HCT116 (cell line): ENCODE measurements around the gene SNCAIP. TPM values are rescaled to one million over a fixed set of nuclear protein-coding genes. Genes with fewer than 3 reads are reported as not detected.

Source experiments
- ATAC-seq: fragments of 200-7000 bp; cut with Tn5 transposase; 2 replicates; pipeline ENCODE4 v1.9.1; 2020; ENCODE audit warnings: mild to moderate bottlenecking, moderate library complexity
- BruUV-seq: library from RNA; stranded (reverse); fragments of 400-500 nt; replicated peaks from 2 replicates; lab custom pipeline; 2021; lab: Mats Ljungman, UMichigan
- CTCF ChIA-PET: fragments of 300-600 bp; sonication (Branson Sonifier 250); formaldehyde crosslinking; loops from one replicate; lab custom pipeline; 2021; ENCODE audit warnings: antibody characterized with exemption; lab: Charles Lee
- POLR2A ChIA-PET: fragments of 300-600, 350-600 bp; sonication (Branson Sonifier 250); formaldehyde crosslinking; loops from one replicate; lab custom pipeline; 2021; ENCODE audit warnings: antibody characterized with exemption; lab: Charles Lee
- RAD21 ChIA-PET, 2 experiments: fragments of 300-600 bp; sonication (Branson Sonifier 250); formaldehyde crosslinking; loops; one replicate each; lab custom pipeline; 2023; ENCODE audit warnings: low total read pairs in 2 of 2; ENCODE audit not compliant: uncharacterized antibody in 2 of 2, unreplicated experiment in 2 of 2, low non-redundant PET in 1 of 2; lab: Charles Lee
- DNase-seq: peaks from one replicate; pipeline ENCODE4 v3.0.0-alpha.2; 2010; ENCODE audit warnings: low read depth, low spot score
- H2AFZ ChIP-seq: fragments of 200-600 bp; shearing (Covaris generic), sonication (generic); 2 replicates; pipeline ENCODE4 v1.6.1; 2017; ENCODE audit warnings: low read depth, mixed run types, mixed read lengths, antibody characterized with exemption, low read length; ENCODE audit not compliant: poor library complexity, severe bottlenecking
- H3K27ac ChIP-seq: 2 replicates; pipeline ENCODE4 v1.5.1; 2012; ENCODE audit warnings: low read depth, low read length
- H3K27me3 ChIP-seq: fragments of 200-600 bp; sonication (generic); 2 replicates; pipeline ENCODE4 v1.6.1; 2016; ENCODE audit warnings: mixed run types, low read length, mixed read lengths; ENCODE audit not compliant: insufficient read depth
- H3K36me3 ChIP-seq, 2 experiments: fragments of 200-500 bp in 1 of 2; fragments of 200-600 bp in 1 of 2; sonication (Bioruptor generic) in 1 of 2; sonication (generic) in 1 of 2; 2 replicates each; pipeline versions ENCODE4 v1.5.1 to v1.6.1; 2014 to 2016; ENCODE audit warnings: low read length in 2 of 2, inconsistent platforms in 1 of 2, mixed read lengths in 1 of 2, mixed run types in 1 of 2; ENCODE audit not compliant: insufficient read depth in 2 of 2, control insufficient read depth in 1 of 2
- H3K4me1 ChIP-seq, 2 experiments: fragments of 200-600 bp in 1 of 2; sonication (generic) in 1 of 2; 2 replicates each; pipeline versions ENCODE4 v1.5.1 to v1.6.1; 2012 to 2017; ENCODE audit warnings: low read length in 2 of 2, inconsistent platforms in 1 of 2, mild to moderate bottlenecking in 1 of 2, mixed read lengths in 1 of 2, mixed run types in 1 of 2, moderate library complexity in 1 of 2; ENCODE audit not compliant: insufficient read depth in 2 of 2, control insufficient read depth in 1 of 2
- H3K4me2 ChIP-seq: fragments of 200-600 bp; sonication (generic); 2 replicates; pipeline ENCODE4 v1.6.1; 2017; ENCODE audit warnings: mixed run types, low read length, mixed read lengths
- H3K4me3 ChIP-seq, 2 experiments: fragments of 200-600 bp in 1 of 2; sonication (generic) in 1 of 2; replicated peaks in 1 of 2; 2 replicates each; pipeline ENCODE4 v1.5.1; 2011 to 2016; ENCODE audit warnings: low read length in 2 of 2, control low read depth in 1 of 2, low read depth in 1 of 2, mild to moderate bottlenecking in 1 of 2, mixed read lengths in 1 of 2, mixed run types in 1 of 2
- H3K79me2 ChIP-seq: fragments of 200-600 bp; sonication (generic); 2 replicates; pipeline ENCODE4 v1.6.1; 2017; ENCODE audit warnings: mild to moderate bottlenecking, mixed run types, low read length, moderate library complexity, mixed read lengths; ENCODE audit not compliant: insufficient read depth
- H3K9ac ChIP-seq: fragments of 200-600 bp; sonication (generic); 2 replicates; pipeline ENCODE4 v1.6.1; 2016; ENCODE audit warnings: low read length, mixed read lengths
- H3K9me2 ChIP-seq: fragments of 200-600 bp; sonication (generic), shearing (Covaris generic); 2 replicates; pipeline ENCODE4 v1.6.1; 2017; ENCODE audit warnings: mixed run types, mild to moderate bottlenecking, moderate library complexity; ENCODE audit not compliant: insufficient read depth
- H3K9me3 ChIP-seq, 2 experiments: fragments of 200-500 bp in 1 of 2; fragments of 200-600 bp in 1 of 2; sonication (Bioruptor generic) in 1 of 2; sonication (generic) in 1 of 2; 2 replicates each; pipeline ENCODE4 v1.6.1; 2014 to 2017; ENCODE audit warnings: low read length in 2 of 2, mixed read lengths in 2 of 2, inconsistent platforms in 1 of 2, low read depth in 1 of 2, mild to moderate bottlenecking in 1 of 2, mixed run types in 1 of 2, moderate library complexity in 1 of 2; ENCODE audit not compliant: control insufficient read depth in 1 of 2, insufficient read depth in 1 of 2
- H4K20me1 ChIP-seq: fragments of 200-600 bp; sonication (generic), shearing (Covaris generic); 2 replicates; pipeline ENCODE4 v1.6.1; 2017; ENCODE audit warnings: mixed run types, mild to moderate bottlenecking, moderate library complexity; ENCODE audit not compliant: insufficient read depth
- ATF3 ChIP-seq: IDR thresholded peaks from 2 replicates; pipeline ENCODE4 v1.6.1; 2012
- CBX3 ChIP-seq: IDR thresholded peaks from 2 replicates; pipeline ENCODE4 v1.6.1; 2012; ENCODE audit warnings: low read depth
- CEBPB ChIP-seq: IDR thresholded peaks from 2 replicates; pipeline ENCODE4 v1.6.1; 2012; ENCODE audit warnings: low read depth
- EGR1 ChIP-seq: IDR thresholded peaks from 2 replicates; pipeline ENCODE4 v1.6.1; 2012; ENCODE audit warnings: low read depth
- ELF1 ChIP-seq: IDR thresholded peaks from 2 replicates; pipeline ENCODE4 v1.6.1; 2012; ENCODE audit warnings: low read depth, borderline replicate concordance
- FOSL1 ChIP-seq: IDR thresholded peaks from 2 replicates; pipeline ENCODE4 v1.6.1; 2012; ENCODE audit warnings: low read depth
- JUND ChIP-seq: IDR thresholded peaks from 2 replicates; pipeline ENCODE4 v1.6.1; 2012
- MAX ChIP-seq: IDR thresholded peaks from 2 replicates; pipeline ENCODE4 v1.6.1; 2012
- POLR2A ChIP-seq: IDR thresholded peaks from 2 replicates; pipeline ENCODE4 v1.7.0; 2011; ENCODE audit warnings: borderline replicate concordance; ENCODE audit not compliant: insufficient read depth, insufficient read length; ENCODE audit errors: extremely low read depth
- RAD21 ChIP-seq: IDR thresholded peaks from 2 replicates; pipeline ENCODE4 v1.6.1; 2012; ENCODE audit warnings: low read depth, mild to moderate bottlenecking
- REST ChIP-seq: IDR thresholded peaks from 2 replicates; pipeline ENCODE4 v1.6.1; 2012; ENCODE audit warnings: low read depth
- SIN3A ChIP-seq: IDR thresholded peaks from 2 replicates; pipeline ENCODE4 v1.6.1; 2012; ENCODE audit warnings: low read depth
- SP1 ChIP-seq: IDR thresholded peaks from 2 replicates; pipeline ENCODE4 v1.6.1; 2012; ENCODE audit warnings: low read depth
- SRF ChIP-seq: IDR thresholded peaks from 2 replicates; pipeline ENCODE4 v1.6.1; 2012; ENCODE audit warnings: low read depth
- TCF7L2 ChIP-seq: IDR thresholded peaks from 2 replicates; pipeline ENCODE4 v1.7.0; 2011; ENCODE audit warnings: borderline replicate concordance, inconsistent platforms; ENCODE audit not compliant: insufficient read depth, insufficient read length; ENCODE audit errors: extremely low read depth
- YY1 ChIP-seq: IDR thresholded peaks from 2 replicates; pipeline ENCODE4 v1.6.1; 2011; ENCODE audit warnings: low read length, low read depth, moderate library complexity, mild to moderate bottlenecking; ENCODE audit not compliant: insufficient replicate concordance; ENCODE audit errors: extremely low read depth
- ZBTB33 ChIP-seq: IDR thresholded peaks from 2 replicates; pipeline ENCODE4 v1.6.1; 2011; ENCODE audit warnings: mild to moderate bottlenecking, low read length, moderate library complexity; ENCODE audit not compliant: insufficient replicate concordance; ENCODE audit errors: extremely low read depth
- ZFX ChIP-seq: fragments of 450-650 bp; IDR thresholded peaks from 2 replicates; pipeline ENCODE4 v1.6.1; 2017
- intact Hi-C: fragments of 100-400 bp; cut with micrococcal nuclease; formaldehyde crosslinking; loops from 2 replicates; pipeline ENCODE4 v1.10.0; 2022
- total RNA-seq: library from RNA; stranded (reverse); gene quantifications from one replicate; pipeline ENCODE4 v1.2.1, GENCODE V29; 2021; ENCODE audit not compliant: unreplicated experiment

Gene SNCAIP
- total RNA-seq, 1 experiment from 2014 or later: not detected

GRCh38 chr5:122304471-122305215 is 7.4 kb upstream of the SNCAIP start:
- no peak for ATAC-seq
- Histone ChIP-seq H3K4me1 (no peaks in the 10 kb centered on the region), H2AFZ (no peak overlapping the region), H3K27me3 (no peaks in the 10 kb centered on the region), H3K79me2 (no peaks in the 10 kb centered on the region), H3K4me3 (no peak overlapping the region), H3K4me2 (no peak overlapping the region), H3K9me2 (no peaks in the 10 kb centered on the region), H3K9ac (no peak overlapping the region), H3K27ac (no peak overlapping the region), H3K36me3 (no peaks in the 10 kb centered on the region), H3K9me3 (no peaks in the 10 kb centered on the region), H4K20me1 (no peaks in the 10 kb centered on the region)
- DNase-seq: no peak
- ChIA-PET POLR2A (no interaction called here), RAD21 (no interaction called here), CTCF (no interaction called here)
- TF ChIP-seq REST (no peak), TCF7L2 (no peak), YY1 (no peak), ELF1 (no peak), MAX (no peak), SRF (no peak), SIN3A (no peak), ATF3 (no peak), POLR2A (no peak), CEBPB (no peak), SP1 (no peak), RAD21 (no peak), ZBTB33 (no peak), JUND (no peak), FOSL1 (no peak), EGR1 (no peak), CBX3 (no peak), ZFX (no peak)
- BruUV-seq: no TSS peak
- intact Hi-C loops: no loop called here
